GOT3 (cell line): ENCODE data around the gene RTN4IP1.
"Not testable (repeated sequence)": the region's sequence is repeated elsewhere in the genome, so short reads cannot be mapped to it uniquely, and the experiment has no call there.

Source experiments
- DNase-seq: peaks from one replicate; lab custom pipeline; 2025; ENCODE audit warnings: mixed read lengths; lab: John Stamatoyannopoulos, UW

RTN4IP1 gene

GRCh38 chr6:106627760-106628159 is 1.5 kb downstream of the RTN4IP1 start:
- DNase-seq, result not testable (repeated sequence)

DNA sequence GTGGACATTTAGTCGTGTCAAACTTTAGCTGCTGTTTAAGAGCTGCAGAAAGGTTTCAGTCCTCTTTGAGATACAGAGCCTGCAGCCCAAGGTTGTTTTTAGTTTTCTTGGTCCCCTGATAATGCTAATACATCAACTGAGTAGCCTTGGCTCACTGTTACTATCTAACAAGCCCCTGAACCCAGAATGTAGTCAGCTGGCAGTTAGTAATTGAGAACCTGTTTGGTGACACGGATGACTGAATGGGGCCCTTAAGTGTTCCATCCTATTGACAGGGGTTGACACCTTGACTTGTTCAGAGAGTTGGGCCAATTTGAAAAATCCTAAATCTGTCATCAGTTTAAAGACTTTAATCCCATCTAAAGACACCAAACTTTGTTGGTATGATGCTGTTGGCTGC is 2.8 kb downstream of the RTN4IP1 start:
- DNase-seq, result no peak

DNA sequence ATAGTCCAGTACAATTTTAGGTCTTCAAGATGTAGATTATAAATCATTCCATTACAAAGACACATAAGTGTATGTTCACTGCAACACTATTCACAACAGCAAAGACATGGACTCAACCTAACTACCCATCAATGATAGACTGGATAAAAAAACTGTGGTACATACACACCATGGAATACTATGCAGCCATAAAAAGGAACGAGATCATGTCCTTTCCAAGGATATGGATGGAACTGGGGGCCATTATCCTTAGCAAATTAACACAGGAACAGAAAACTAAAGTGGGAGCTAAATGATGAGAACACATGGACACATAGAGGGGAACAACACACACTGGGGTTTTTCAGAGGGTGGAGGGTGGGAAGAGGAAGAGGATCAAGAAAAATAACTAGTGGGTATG is 6.3 kb downstream of the RTN4IP1 start:
- DNase-seq, result no peak

- DNase-seq, result no peak
Measured at GRCh38 chr6:106622412-106622811, 6.9 kb downstream of the RTN4IP1 start.

DNA sequence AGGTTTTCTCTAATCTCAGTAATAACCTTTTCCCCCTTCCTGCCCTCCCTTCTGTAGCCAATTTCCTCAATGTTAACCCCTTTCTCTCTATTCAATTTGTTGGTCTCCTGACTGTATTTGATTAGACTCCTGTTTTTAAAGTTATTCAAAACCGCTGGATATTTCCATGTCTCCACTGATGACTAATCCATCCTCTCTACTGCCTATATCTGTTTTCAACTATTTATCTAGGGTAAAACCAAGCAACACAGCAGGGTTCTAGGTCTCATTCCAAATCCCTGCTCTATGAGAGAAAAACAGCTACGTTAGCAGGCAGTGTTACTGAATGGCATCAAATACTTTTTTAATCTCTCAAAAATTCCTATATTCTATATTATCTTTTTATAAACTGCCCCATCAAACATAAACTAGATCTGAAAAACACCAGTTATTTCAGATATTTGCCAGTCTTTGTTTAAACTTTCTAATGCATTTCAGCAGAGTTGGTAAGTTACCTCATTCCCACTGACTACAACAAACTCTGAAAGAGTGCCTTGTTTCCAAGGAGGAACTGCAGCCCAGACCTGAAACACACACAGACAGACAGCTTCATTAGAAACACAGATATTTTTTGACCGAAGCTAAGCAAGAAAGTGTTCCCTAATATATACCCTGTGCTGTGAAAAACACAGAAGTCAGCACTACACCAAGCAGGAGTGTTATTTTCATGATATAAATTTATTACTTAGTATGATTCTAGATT is 8.2 kb downstream of the RTN4IP1 start:
- DNase-seq, result no peak

DNA sequence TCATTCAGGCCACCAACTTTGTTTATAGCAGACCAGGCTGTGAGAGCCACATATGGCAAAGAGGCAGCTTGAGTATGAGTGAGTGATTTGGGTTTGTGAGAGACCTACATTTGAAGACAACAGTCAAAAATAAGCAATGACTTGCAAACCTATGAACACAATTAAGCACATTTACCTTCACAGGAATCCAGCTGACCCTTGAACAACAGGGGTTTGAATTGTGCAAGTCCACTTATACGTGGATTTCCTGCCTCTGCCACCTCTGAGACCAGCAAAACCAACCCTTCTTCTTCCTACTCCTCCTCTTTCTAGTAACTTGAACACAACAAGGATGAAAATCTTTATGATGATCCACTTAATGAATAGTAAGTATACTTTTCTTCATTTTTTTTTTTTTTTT is 10.1 kb downstream of the RTN4IP1 start:
- no peak for DNase-seq

DNA sequence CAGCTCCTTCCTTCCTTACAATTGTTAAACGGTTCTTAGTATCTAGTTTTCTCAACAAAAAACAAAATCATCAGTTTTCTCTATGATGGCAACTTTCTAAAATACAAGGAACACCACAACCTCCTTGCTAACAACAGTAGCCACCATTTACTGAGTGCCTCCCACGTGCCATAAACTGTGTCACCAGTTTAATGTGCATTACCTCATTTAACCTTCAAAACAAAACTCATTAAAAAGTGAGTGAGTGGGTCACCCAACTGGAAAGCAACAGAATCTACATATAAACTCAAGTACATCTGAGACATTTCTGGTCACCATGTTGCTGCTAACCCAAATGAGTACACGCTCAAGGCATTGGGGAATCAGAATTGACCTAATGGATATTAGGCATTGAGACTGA is 11.0 kb downstream of the RTN4IP1 start:
- DNase-seq, result no peak

- DNase-seq, result no peak
Measured at GRCh38 chr6:106617857-106618256, 11.4 kb downstream of the RTN4IP1 start.

- DNase-seq, result no peak
Measured at GRCh38 chr6:106617302-106617701, 12.0 kb downstream of the RTN4IP1 start.

- no peak for DNase-seq
Measured at GRCh38 chr6:106614592-106615257, 14.6 kb downstream of the RTN4IP1 start.

DNA sequence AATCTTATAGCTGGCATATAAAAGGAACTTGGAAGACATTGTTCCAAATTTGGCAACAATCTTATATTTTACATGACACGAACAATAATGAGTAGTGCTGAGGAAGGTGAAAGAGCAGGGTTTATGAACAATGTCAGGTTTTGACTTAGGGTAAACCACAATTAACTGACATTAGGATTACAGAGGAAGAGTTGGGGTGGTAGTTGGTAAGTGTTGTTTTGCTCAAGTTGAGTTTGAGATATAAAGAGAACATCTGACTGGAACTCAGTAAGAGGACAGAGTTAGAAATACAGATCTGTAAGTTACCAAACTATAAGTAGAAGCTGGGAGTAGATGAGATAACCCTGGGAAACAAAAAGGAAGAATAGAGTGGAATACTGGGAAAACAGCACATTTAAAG is 15.1 kb downstream of the RTN4IP1 start:
- no peak for DNase-seq

DNA sequence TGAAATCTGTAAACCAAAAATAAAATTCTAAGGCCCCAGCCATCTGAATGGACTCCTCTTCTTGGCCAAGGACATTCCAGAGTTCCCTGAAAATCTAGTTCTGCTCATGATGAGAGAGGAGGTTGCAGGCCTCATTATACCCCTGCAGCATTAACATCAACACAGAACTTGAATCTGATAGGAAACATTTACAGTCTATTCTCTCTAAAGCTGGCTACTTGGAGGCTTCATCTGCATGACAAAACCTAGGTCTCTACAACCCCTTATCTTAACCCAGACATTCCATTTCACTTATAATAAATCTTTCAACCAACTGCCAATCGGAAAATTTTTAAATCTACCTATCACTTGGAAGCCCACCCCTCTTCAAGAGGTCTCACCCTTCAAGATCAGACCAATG is 15.7 kb downstream of the RTN4IP1 start:
- DNase-seq, result no peak

DNA sequence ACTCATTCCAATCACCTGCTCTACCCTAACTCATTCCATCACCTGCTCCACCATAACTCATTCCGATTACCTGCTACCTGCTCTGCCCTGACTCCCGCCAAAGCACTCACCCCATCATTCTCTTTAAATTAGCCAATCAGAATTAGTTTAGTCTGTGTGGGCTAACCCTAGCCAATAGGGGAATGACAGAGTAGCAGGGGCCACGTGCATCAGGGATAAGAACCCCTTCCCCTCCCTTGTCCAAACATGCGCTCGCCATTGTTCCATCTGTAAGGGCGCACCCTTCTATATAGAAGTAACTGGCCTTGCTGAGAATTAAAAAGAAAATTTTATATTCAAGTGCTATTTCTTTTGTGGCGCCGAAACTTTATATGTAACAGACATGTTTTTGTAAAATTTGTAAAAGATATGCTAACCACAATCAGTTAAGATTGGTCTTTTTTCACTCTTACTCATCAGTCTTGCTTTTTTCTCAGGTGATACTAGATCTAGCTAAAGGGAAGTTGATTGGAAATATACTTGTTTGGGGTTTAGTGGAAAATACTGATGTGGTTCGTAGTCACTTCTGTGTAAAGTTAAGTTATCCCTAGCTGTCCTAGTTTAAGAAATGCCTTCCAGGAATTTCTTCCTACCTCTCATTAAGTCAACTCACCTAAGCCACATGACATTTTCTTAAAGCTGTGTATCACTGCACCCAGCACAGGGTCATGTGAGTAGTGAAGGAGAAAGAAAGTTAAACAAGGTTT is 16.5 kb downstream of the RTN4IP1 start:
- no peak for DNase-seq

- no peak for DNase-seq
Measured at GRCh38 chr6:106611030-106611429, 18.3 kb downstream of the RTN4IP1 start.

DNA sequence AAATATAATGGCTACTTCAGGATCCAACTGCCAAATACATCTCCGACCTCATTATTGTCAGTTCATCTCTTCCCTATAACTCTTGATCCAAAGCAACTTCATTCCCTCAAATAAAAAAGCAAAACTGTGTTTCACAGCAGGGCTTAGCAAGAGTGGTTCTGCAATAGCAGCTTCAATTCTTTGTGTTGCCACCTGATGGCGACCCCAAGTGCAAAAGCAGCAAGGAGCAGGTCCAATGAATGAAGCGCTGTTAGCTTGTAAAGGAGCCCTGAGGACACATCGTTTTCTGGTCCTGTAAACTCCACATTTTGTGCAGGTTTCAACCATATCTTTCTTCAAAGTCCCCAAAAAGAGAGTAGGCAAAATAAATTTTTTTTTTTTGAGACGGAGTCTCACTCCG is 19.6 kb downstream of the RTN4IP1 start:
- DNase-seq, result no peak

GRCh38 chr6:106608080-106608668 is 21.1 kb downstream of the RTN4IP1 start:
- no peak for DNase-seq

DNA sequence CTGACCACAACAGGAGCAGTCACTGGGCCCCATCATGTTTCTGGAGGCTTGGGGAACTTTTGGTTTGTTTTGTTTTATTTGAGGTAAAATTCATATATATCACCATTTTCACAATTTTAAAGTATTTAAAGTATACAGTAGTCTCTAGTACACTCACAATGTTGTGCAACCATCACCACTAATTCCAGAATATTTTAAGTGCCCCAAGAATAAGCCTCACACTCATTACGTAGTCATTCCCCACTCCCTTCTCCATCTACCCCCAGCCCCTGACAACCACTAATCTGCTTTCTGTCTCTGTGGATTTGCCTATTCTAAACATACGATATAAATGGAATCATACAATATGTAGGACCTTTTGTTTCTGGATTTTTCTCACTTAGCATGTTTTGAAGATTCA is 29.0 kb downstream of the RTN4IP1 start:
- no peak for DNase-seq

- DNase-seq, result no peak
Measured at GRCh38 chr6:106599440-106599839, 29.9 kb downstream of the RTN4IP1 start.

GRCh38 chr6:106591111-106591825 is 38.0 kb downstream of the RTN4IP1 start:
- DNase-seq, result no peak

GRCh38 chr6:106588937-106589336 is 40.4 kb downstream of the RTN4IP1 start:
- DNase-seq, result not testable (repeated sequence)

- no peak for DNase-seq
Measured at GRCh38 chr6:106586815-106587415, 42.4 kb downstream of the RTN4IP1 start.

- no peak for DNase-seq
Measured at GRCh38 chr6:106581468-106581867, 47.8 kb downstream of the RTN4IP1 start.
